Smooth muscle cell (in vitro differentiated cells): ENCODE results near the gene DGKD. TPM values are rescaled to one million over a fixed set of nuclear protein-coding genes. Genes with fewer than 3 reads are reported as not detected.

Source experiments
- DNase-seq: peaks from one replicate; lab custom pipeline; 2025; ENCODE audit not compliant: unreplicated experiment; lab: John Stamatoyannopoulos, UW
- H2AFZ ChIP-seq: fragments of 200-600 bp; sonication (generic); 2 replicates; pipeline ENCODE4 v1.6.0; 2016; ENCODE audit warnings: antibody characterized with exemption, low read depth, mild to moderate bottlenecking
- H3F3A ChIP-seq: fragments of 200-600 bp; sonication (generic); 2 replicates; pipeline ENCODE4 v1.6.0; 2017; ENCODE audit warnings: antibody characterized with exemption, low read depth
- H3K27ac ChIP-seq: fragments of 200-600 bp; sonication (generic); 2 replicates; pipeline ENCODE4 v1.5.1; 2016; ENCODE audit warnings: low read depth, mild to moderate bottlenecking
- H3K27me3 ChIP-seq: fragments of 200-600 bp; sonication (generic); 2 replicates; pipeline ENCODE4 v1.6.1; 2016; ENCODE audit warnings: low read depth, mild to moderate bottlenecking
- H3K36me3 ChIP-seq: fragments of 200-600 bp; sonication (generic); 2 replicates; pipeline ENCODE4 v1.5.1; 2016; ENCODE audit warnings: low read depth
- H3K4me1 ChIP-seq: fragments of 200-600 bp; sonication (generic); 2 replicates; pipeline ENCODE4 v1.5.1; 2016; ENCODE audit warnings: low read depth
- H3K4me2 ChIP-seq: fragments of 200-600 bp; sonication (generic); 2 replicates; pipeline ENCODE4 v1.6.0; 2016; ENCODE audit warnings: mild to moderate bottlenecking
- H3K4me3 ChIP-seq: fragments of 200-600 bp; sonication (generic); 2 replicates; pipeline ENCODE4 v1.5.1; 2016; ENCODE audit warnings: mild to moderate bottlenecking
- H3K79me2 ChIP-seq: fragments of 200-600 bp; sonication (generic); 2 replicates; pipeline ENCODE4 v1.6.0; 2016; ENCODE audit warnings: low read depth, mild to moderate bottlenecking
- H3K9ac ChIP-seq: fragments of 200-600 bp; sonication (generic); 2 replicates; pipeline ENCODE4 v1.6.0; 2016; ENCODE audit warnings: low read depth
- H3K9me3 ChIP-seq: fragments of 200-600 bp; sonication (generic); replicated peaks from 2 replicates; pipeline ENCODE4 v1.5.1; 2016; ENCODE audit warnings: low read depth
- H4K20me1 ChIP-seq: fragments of 200-600 bp; sonication (generic); 2 replicates; pipeline ENCODE4 v1.6.0; 2016; ENCODE audit warnings: low read depth
- CTCF ChIP-seq: fragments of 200-600 bp; sonication (generic); IDR thresholded peaks from 2 replicates; pipeline ENCODE4 v1.5.1; 2017; ENCODE audit warnings: borderline replicate concordance, mild to moderate bottlenecking, antibody characterized with exemption; ENCODE audit not compliant: insufficient read depth, poor library complexity, severe bottlenecking
- WGBS: methylation state at CpG from one replicate; pipeline ENCODE4 v1.1.7; 2016; ENCODE audit warnings: low lambda C conversion rate; 5-methylcytosine and 5-hydroxymethylcytosine counted together
- polyA plus RNA-seq: library from polyadenylated mRNA; unstranded; fragments of >200 nt; fragmentation: Nextera tagmentation; extraction: Ambion mirVana; gene quantifications from 2 replicates; pipeline ENCODE4 v1.2.1, GENCODE V29; 2016
- total RNA-seq: library from RNA; depleted of rRNA; stranded (reverse); fragments of >200 nt; gene quantifications from 2 replicates; pipeline ENCODE4 v1.2.3, GENCODE V29; 2014

Gene DGKD
- total and polyA plus RNA-seq, 2 experiments from 2014 or later: 12.2 to 14.2 TPM

GRCh38 chr2:233341296-233341695 lies 13.0 kb upstream of the DGKD start:
- Histone ChIP-seq H3K4me3 (no peak overlapping the region), H3K36me3 (no peaks in the 10 kb centered on the region), H3K4me2 (no peak overlapping the region), H3K79me2 (no peaks in the 10 kb centered on the region), H3K4me1 (no peaks in the 10 kb centered on the region), H3K27me3 (no peaks in the 10 kb centered on the region), H3K27ac (no peak overlapping the region), H3K9ac (no peak overlapping the region), H2AFZ (no peak overlapping the region), H3F3A (no peaks in the 10 kb centered on the region), H3K9me3 (no peaks in the 10 kb centered on the region), H4K20me1 (no peaks in the 10 kb centered on the region)
- 95% methylated on average over 3 of the region's 3 CpGs for WGBS
- TF ChIP-seq CTCF: no peak
- no peak for DNase-seq

GRCh38 chr2:233342301-233342700 lies 12.0 kb upstream of the DGKD start:
- 84% methylated on average over 5 of the region's 5 CpGs for WGBS
- Histone ChIP-seq H2AFZ (no peak overlapping the region), H3K27me3 (no peaks in the 10 kb centered on the region), H4K20me1 (no peaks in the 10 kb centered on the region), H3K9ac (no peak overlapping the region), H3K4me2 (no peak overlapping the region), H3K27ac (no peak overlapping the region), H3K36me3 (no peaks in the 10 kb centered on the region), H3K4me3 (no peak overlapping the region), H3F3A (no peaks in the 10 kb centered on the region), H3K9me3 (no peaks in the 10 kb centered on the region), H3K4me1 (no peaks in the 10 kb centered on the region), H3K79me2 (no peaks in the 10 kb centered on the region)
- TF ChIP-seq CTCF: no peak
- DNase-seq: no peak

GRCh38 chr2:233343171-233343705 lies 11.1 kb upstream of the DGKD start:
- no peak overlapping the region for H3K4me3 ChIP-seq
- H3K27me3 ChIP-seq: no peaks in the 10 kb centered on the region
- no peak overlapping the region for H3K9ac ChIP-seq
- no peaks in the 10 kb centered on the region for H3K9me3 ChIP-seq
- H3K27ac ChIP-seq: no peak overlapping the region
- no peaks in the 10 kb centered on the region for H3K36me3 ChIP-seq
- H3K4me2 ChIP-seq: no peak overlapping the region
- no peaks in the 10 kb centered on the region for H4K20me1 ChIP-seq
- no peak for DNase-seq
- WGBS: 93% methylated on average over 15 of the region's 15 CpGs
- no peaks in the 10 kb centered on the region for H3K79me2 ChIP-seq
- no peaks in the 10 kb centered on the region for H3F3A ChIP-seq
- TF ChIP-seq CTCF: no peak
- H3K4me1 ChIP-seq: no peaks in the 10 kb centered on the region
- no peak overlapping the region for H2AFZ ChIP-seq

- 98% methylated on average over 12 of the region's 12 CpGs for WGBS
Observed at GRCh38 chr2:233346376-233346775, 7.9 kb upstream of the DGKD start.

More at GRCh38 chr2:233346376-233346775, 7.9 kb upstream of the DGKD start:
- no peak overlapping the region for H3K27ac ChIP-seq
- DNase-seq: no peak
- H3K36me3 ChIP-seq: no peaks in the 10 kb centered on the region
- peaks cover 6% of the 10 kb centered on the region for H3K4me1 ChIP-seq
- no peaks in the 10 kb centered on the region for H3K79me2 ChIP-seq
- no peak for TF ChIP-seq CTCF
- no peak overlapping the region for H3K4me3 ChIP-seq
- no peaks in the 10 kb centered on the region for H3K9me3 ChIP-seq
- H4K20me1 ChIP-seq: no peaks in the 10 kb centered on the region
- no peaks in the 10 kb centered on the region for H3K27me3 ChIP-seq
- H3F3A ChIP-seq: peaks cover 4% of the 10 kb centered on the region
- no peak overlapping the region for H3K9ac ChIP-seq
- H2AFZ ChIP-seq: no peak overlapping the region
- H3K4me2 ChIP-seq: no peak overlapping the region
